CD14-positive monocyte (primary cell): ENCODE results near the gene DDX60. TPM values are rescaled to one million over a fixed set of nuclear protein-coding genes. Genes with fewer than 3 reads are reported as not detected.
A peak's percentile ranks its signal among the peaks of the same experiment; 100 is the strongest.

Source experiments
- DNase-seq, 3 donors: peaks; one replicate each; pipeline ENCODE4 v3.0.0-alpha.2; 2011 to 2022
- H2AFZ ChIP-seq: 2 replicates; pipeline ENCODE4 v1.6.0; 2012; ENCODE audit warnings: mild to moderate bottlenecking, low read depth, low read length, inconsistent platforms; ENCODE audit not compliant: insufficient read depth, poor library complexity, severe bottlenecking
- H3K27ac ChIP-seq, 2 donors: 1 replicate in 1 of 2; 2 replicates in 1 of 2; pipeline ENCODE4 v1.5.1; 2012 to 2013; ENCODE audit warnings: low read length in 2 of 2, control low read depth in 1 of 2, inconsistent platforms in 1 of 2, low read depth in 1 of 2, mild to moderate bottlenecking in 1 of 2
- H3K27me3 ChIP-seq, 2 donors: one replicate each; pipeline versions ENCODE4 v1.6.0 to v1.6.1; 2011 to 2013; ENCODE audit warnings: low read length in 2 of 2; ENCODE audit not compliant: control insufficient read depth in 2 of 2, insufficient read depth in 2 of 2
- H3K36me3 ChIP-seq, 2 donors: replicated peaks in 1 of 2; 1 replicate in 1 of 2; 2 replicates in 1 of 2; pipeline versions ENCODE4 v1.5.1 to v1.6.1; 2012 to 2013; ENCODE audit warnings: low read length in 2 of 2, control low read depth in 1 of 2, inconsistent platforms in 1 of 2, mild to moderate bottlenecking in 1 of 2; ENCODE audit not compliant: insufficient read depth in 2 of 2, control insufficient read depth in 1 of 2
- H3K4me1 ChIP-seq, 2 donors: 1 replicate in 1 of 2; 2 replicates in 1 of 2; pipeline versions ENCODE4 v1.5.1 to v1.6.1; 2012 to 2013; ENCODE audit warnings: low read length in 2 of 2, control low read depth in 1 of 2, inconsistent platforms in 1 of 2, mild to moderate bottlenecking in 1 of 2, moderate library complexity in 1 of 2; ENCODE audit not compliant: insufficient read depth in 2 of 2, control insufficient read depth in 1 of 2
- H3K4me2 ChIP-seq: replicated peaks from 2 replicates; pipeline ENCODE3; 2012; ENCODE audit warnings: low read length, moderate library complexity, mild to moderate bottlenecking; ENCODE audit not compliant: poor library complexity, severe bottlenecking; ENCODE audit errors: extremely low read depth
- H3K4me3 ChIP-seq, 3 experiments: fragments of 200-600 bp in 1 of 3; sonication (generic) in 1 of 3; replicated peaks in 1 of 3; 1 replicate in 2 of 3; 2 replicates in 1 of 3; pipeline ENCODE4 v1.5.1; 2011 to 2013; ENCODE audit warnings: low read length in 3 of 3, mild to moderate bottlenecking in 3 of 3, control low read depth in 2 of 3, low read depth in 2 of 3, inconsistent platforms in 1 of 3, moderate library complexity in 1 of 3
- H3K79me2 ChIP-seq: 2 replicates; pipeline ENCODE4 v1.6.0; 2012; ENCODE audit warnings: mild to moderate bottlenecking, control low read depth, inconsistent platforms, low read length, moderate library complexity; ENCODE audit not compliant: insufficient read depth
- H3K9ac ChIP-seq: 2 replicates; pipeline ENCODE4 v1.6.0; 2017; ENCODE audit warnings: low read length, mild to moderate bottlenecking; ENCODE audit not compliant: insufficient read depth, poor library complexity, severe bottlenecking
- H3K9me3 ChIP-seq, 2 donors: replicated peaks in 1 of 2; 1 replicate in 1 of 2; 2 replicates in 1 of 2; pipeline versions ENCODE4 v1.5.1 to v1.6.1; 2012 to 2013; ENCODE audit warnings: low read length in 2 of 2, control low read depth in 1 of 2; ENCODE audit not compliant: control insufficient read depth in 1 of 2, insufficient read depth in 1 of 2
- H4K20me1 ChIP-seq: 2 replicates; pipeline ENCODE4 v1.6.0; 2012; ENCODE audit warnings: mild to moderate bottlenecking, low read length, control low read depth, moderate library complexity; ENCODE audit not compliant: insufficient read depth
- H3K27ac Mint-ChIP-seq, 7 donors: one replicate each; pipeline ENCODE4 v1.8.0; 2020; ENCODE audit warnings: mild to moderate bottlenecking in 7 of 7, mixed read lengths in 7 of 7, moderate library complexity in 6 of 7, inconsistent platforms in 2 of 7
- H3K27me3 Mint-ChIP-seq, 3 donors: one replicate each; pipeline ENCODE4 v1.8.0; 2021 to 2022; ENCODE audit warnings: low read depth in 3 of 3, mild to moderate bottlenecking in 3 of 3, mixed read lengths in 3 of 3, moderate library complexity in 3 of 3, inconsistent platforms in 1 of 3
- H3K36me3 Mint-ChIP-seq, 2 donors: one replicate each; pipeline ENCODE4 v1.8.0; 2020; ENCODE audit warnings: mixed read lengths in 2 of 2, inconsistent platforms in 1 of 2, mild to moderate bottlenecking in 1 of 2
- H3K4me1 Mint-ChIP-seq: one replicate; pipeline ENCODE4 v1.8.0; 2020; ENCODE audit warnings: mild to moderate bottlenecking, mixed read lengths
- H3K4me3 Mint-ChIP-seq, 2 donors: one replicate each; pipeline ENCODE4 v1.8.0; 2020; ENCODE audit warnings: mild to moderate bottlenecking in 2 of 2, mixed read lengths in 2 of 2, moderate library complexity in 1 of 2
- H3K9me3 Mint-ChIP-seq, 7 donors: one replicate each; pipeline ENCODE4 v1.8.0; 2020 to 2022; ENCODE audit warnings: mixed read lengths in 7 of 7, mild to moderate bottlenecking in 6 of 7, moderate library complexity in 6 of 7, inconsistent platforms in 2 of 7
- WGBS: methylation state at CpG from one replicate; pipeline ENCODE4 v1.1.5; 2013; ENCODE audit warnings: missing lambda C conversion rate; ENCODE audit not compliant: insufficient coverage; 5-methylcytosine and 5-hydroxymethylcytosine counted together
- intact Hi-C, 2 donors: fragments of 100-400 bp; cut with micrococcal nuclease; formaldehyde crosslinking; loops; one replicate each; pipeline versions ENCODE4 v1.15.0 to v1.15.1; 2023
- polyA plus RNA-seq, 3 donors: library from polyadenylated mRNA; depleted of rRNA in 1 of 3; unstranded in 2 of 3; stranded (reverse) in 1 of 3; fragments of 300-500 nt in 2 of 3; fragments of >200 nt in 1 of 3; fragmentation: Illumina TruSeq in 2 of 3; gene quantifications; 1 replicate in 2 of 3; 2 replicates in 1 of 3; pipeline ENCODE4 v1.2.3, GENCODE V29; 2012 to 2021
- TF ChIP-seq, protein P1 (sequence below): fragments of 200-600 bp; IDR thresholded peaks from one replicate; pipeline ENCODE4 v1.8.0; 2022; ENCODE audit warnings: antibody characterized with exemption, mild to moderate bottlenecking

The DDX60 gene
- polyA plus RNA-seq, 3 donors, result 7.0 to 12.2 (median 8.6) TPM

DNA sequence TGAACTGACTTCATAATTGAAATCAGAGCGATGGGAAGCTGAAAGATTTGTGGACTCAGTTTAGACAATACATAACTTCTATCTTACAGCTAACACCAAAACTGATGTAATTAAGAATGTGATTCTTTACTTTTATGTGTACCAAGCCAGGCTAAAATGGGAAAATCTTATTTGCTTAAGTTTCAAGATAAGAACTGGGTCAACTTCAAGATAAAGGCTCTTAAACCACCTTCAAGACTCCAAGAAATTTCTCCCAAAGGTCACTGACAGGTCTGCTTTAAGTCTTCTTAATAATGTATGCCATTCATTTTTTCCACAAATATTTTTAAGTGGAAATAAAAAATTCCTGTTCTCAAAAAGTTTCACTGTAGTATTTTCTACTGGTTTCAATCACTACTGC lies 55.5 kb downstream of the DDX60 start:
- no peaks in the 10 kb centered on the region for H4K20me1 ChIP-seq
- no peak overlapping the region for H2AFZ ChIP-seq
- peaks cover 36 to 80% of the 10 kb centered on the region in 2 donors for H3K36me3 ChIP-seq
- H3K36me3 Mint-ChIP-seq, result peaks cover 38 to 46% of the 10 kb centered on the region in 2 donors
- H3K27me3 ChIP-seq, result no peaks in the 10 kb centered on the region
- no CpG with 5 or more reads among the region's 1 CpG for WGBS
- no peak overlapping the region for H3K27ac Mint-ChIP-seq
- DNase-seq, result no peak
- peaks cover 2% of the 10 kb centered on the region for H3K4me1 Mint-ChIP-seq
- H3K9ac ChIP-seq, result no peak overlapping the region
- TF ChIP-seq, protein P1, sequence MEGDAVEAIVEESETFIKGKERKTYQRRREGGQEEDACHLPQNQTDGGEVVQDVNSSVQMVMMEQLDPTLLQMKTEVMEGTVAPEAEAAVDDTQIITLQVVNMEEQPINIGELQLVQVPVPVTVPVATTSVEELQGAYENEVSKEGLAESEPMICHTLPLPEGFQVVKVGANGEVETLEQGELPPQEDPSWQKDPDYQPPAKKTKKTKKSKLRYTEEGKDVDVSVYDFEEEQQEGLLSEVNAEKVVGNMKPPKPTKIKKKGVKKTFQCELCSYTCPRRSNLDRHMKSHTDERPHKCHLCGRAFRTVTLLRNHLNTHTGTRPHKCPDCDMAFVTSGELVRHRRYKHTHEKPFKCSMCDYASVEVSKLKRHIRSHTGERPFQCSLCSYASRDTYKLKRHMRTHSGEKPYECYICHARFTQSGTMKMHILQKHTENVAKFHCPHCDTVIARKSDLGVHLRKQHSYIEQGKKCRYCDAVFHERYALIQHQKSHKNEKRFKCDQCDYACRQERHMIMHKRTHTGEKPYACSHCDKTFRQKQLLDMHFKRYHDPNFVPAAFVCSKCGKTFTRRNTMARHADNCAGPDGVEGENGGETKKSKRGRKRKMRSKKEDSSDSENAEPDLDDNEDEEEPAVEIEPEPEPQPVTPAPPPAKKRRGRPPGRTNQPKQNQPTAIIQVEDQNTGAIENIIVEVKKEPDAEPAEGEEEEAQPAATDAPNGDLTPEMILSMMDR, result no peak
- intact Hi-C loops, result no loop called here
- no peaks in the 10 kb centered on the region for H3K4me1 ChIP-seq
- no peaks in the 10 kb centered on the region for H3K9me3 ChIP-seq
- peaks cover 0 to 1% (median 0%) of the 10 kb centered on the region in 3 donors for H3K27me3 Mint-ChIP-seq
- no peaks in the 10 kb centered on the region for H3K9me3 Mint-ChIP-seq
- H3K4me3 Mint-ChIP-seq, result no peak overlapping the region
- H3K4me3 ChIP-seq, result no peak overlapping the region
- no peaks in the 10 kb centered on the region for H3K79me2 ChIP-seq
- H3K4me2 ChIP-seq, result no peak overlapping the region
- H3K27ac ChIP-seq, result no peak overlapping the region

DNA sequence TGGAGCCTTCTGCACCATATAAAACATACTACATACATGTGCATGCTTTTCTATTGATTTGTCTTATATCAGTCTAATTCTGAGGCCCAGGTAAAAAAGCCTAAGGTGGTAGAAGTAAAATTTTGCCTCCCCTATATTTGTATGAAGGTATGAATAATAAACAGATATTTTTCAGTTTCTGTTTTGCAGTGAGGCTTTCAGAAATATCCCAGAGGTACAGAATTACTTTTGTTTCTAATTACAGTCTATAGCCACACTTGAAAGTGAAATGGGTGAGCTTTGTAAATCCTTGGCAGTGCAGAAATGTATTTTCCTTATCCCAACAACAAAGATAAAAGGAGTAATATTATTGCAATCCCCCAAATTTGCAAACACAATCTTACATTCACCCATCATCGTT lies 59.5 kb downstream of the DDX60 start:
- Mint-ChIP-seq H3K27ac (peak overlapping the region in 1 of 7 donors; percentile 40), H3K36me3 (peaks cover 42 to 47% of the 10 kb centered on the region in 2 donors), H3K9me3 (peaks cover 0 to 3% (median 0%) of the 10 kb centered on the region in 7 donors), H3K4me1 (peaks cover 10% of the 10 kb centered on the region), H3K4me3 (no peak overlapping the region), H3K27me3 (peaks cover 0 to 1% (median 1%) of the 10 kb centered on the region in 3 donors)
- no peak for DNase-seq
- no peak overlapping the region for H3K4me2 ChIP-seq
- H3K27me3 ChIP-seq, result no peaks in the 10 kb centered on the region
- no peak overlapping the region for H3K9ac ChIP-seq
- no peak overlapping the region for H3K4me3 ChIP-seq
- no peaks in the 10 kb centered on the region for H4K20me1 ChIP-seq
- H2AFZ ChIP-seq, result no peak overlapping the region
- H3K79me2 ChIP-seq, result no peaks in the 10 kb centered on the region
- H3K36me3 ChIP-seq, result peaks cover 26 to 67% of the 10 kb centered on the region in 2 donors
- H3K4me1 ChIP-seq, result peaks cover 0 to 2% of the 10 kb centered on the region in 2 donors
- no peaks in the 10 kb centered on the region for H3K9me3 ChIP-seq
- H3K27ac ChIP-seq, result no peak overlapping the region
- TF ChIP-seq, protein P1, result no peak
- WGBS, result no CpG with 5 or more reads among the region's 1 CpG
- intact Hi-C loops, result no loop called here
